Gastrocnemius medialis (tissue), 4 donors: ENCODE data around the gene ZBTB43. TPM values are rescaled to one million over a fixed set of nuclear protein-coding genes. Genes with fewer than 3 reads are reported as not detected.
A peak's percentile ranks its signal among the peaks of the same experiment; 100 is the strongest.

Experiments used
- ATAC-seq, 2 donors: fragments of 150-250 bp; one replicate each; pipeline ENCODE4 v1.9.1; 2016
- DNase-seq, 2 donors: peaks; one replicate each; pipeline ENCODE4 v3.0.0-alpha.2; 2019
- H3K27ac ChIP-seq, 4 donors: fragments of 200-600 bp; sonication (generic); 1 replicate in 1 of 4; 2 replicates in 3 of 4; pipeline ENCODE4 v1.5.1; 2016 to 2018; ENCODE audit warnings: mild to moderate bottlenecking in 2 of 4, moderate library complexity in 1 of 4
- H3K27me3 ChIP-seq, 3 donors: fragments of 200-600 bp; sonication (generic) in 2 of 3; 1 replicate in 1 of 3; 2 replicates in 2 of 3; pipeline versions ENCODE4 v1.5.1 to v1.6.0; 2016 to 2019; ENCODE audit warnings: mild to moderate bottlenecking in 1 of 3, moderate library complexity in 1 of 3
- H3K36me3 ChIP-seq, 2 donors: fragments of 200-600 bp; sonication (generic) in 1 of 2; one replicate each; pipeline ENCODE4 v1.5.1; 2017 to 2018
- H3K4me1 ChIP-seq, 2 donors: fragments of 200-600 bp; sonication (generic) in 1 of 2; one replicate each; pipeline ENCODE4 v1.5.1; 2016 to 2017; ENCODE audit warnings: mild to moderate bottlenecking in 2 of 2
- H3K4me3 ChIP-seq, 4 donors: fragments of 200-600 bp; sonication (generic) in 3 of 4; 1 replicate in 1 of 4; 2 replicates in 3 of 4; pipeline ENCODE4 v1.5.1; 2016 to 2019; ENCODE audit warnings: mild to moderate bottlenecking in 2 of 4
- H3K9me3 ChIP-seq, 3 donors: fragments of 200-600 bp; sonication (generic) in 2 of 3; 1 replicate in 1 of 3; 2 replicates in 2 of 3; pipeline ENCODE4 v1.5.1; 2016 to 2019
- POLR2A ChIP-seq, 2 donors: fragments of 450-650 bp; IDR thresholded peaks; one replicate each; pipeline ENCODE4 v1.6.1; 2017; ENCODE audit warnings: antibody characterized with exemption in 2 of 2, mild to moderate bottlenecking in 2 of 2, moderate library complexity in 2 of 2
- in situ Hi-C, 4 donors: fragments of 200-750 bp; cut with MboI; loops; one replicate each; pipeline versions ENCODE4 v1.15.0 to v1.8.0; 2017; ENCODE audit warnings: low sequenced_read_pairs in 4 of 4
- intact Hi-C: fragments of 100-400 bp; cut with DNase I; formaldehyde crosslinking; loops from one replicate; pipeline ENCODE4 v1.15.1; 2023; ENCODE audit warnings: low total_unique reads
- total RNA-seq, 4 donors: library from RNA; depleted of rRNA; stranded (reverse); fragments of >200 nt; gene quantifications; one replicate each; pipeline versions ENCODE4 v1.1.0 to v1.2.3, GENCODE V29; 2016
- TF ChIP-seq, protein P1 (sequence below), 5 experiments: fragments of 450-650 bp in 3 of 5; fragments of 200-600 bp in 2 of 5; sonication (generic) in 2 of 5; IDR thresholded peaks in 4 of 5; conservative IDR thresholded peaks in 1 of 5; 1 replicate in 4 of 5; 2 replicates in 1 of 5; pipeline ENCODE4 v1.5.1; 2016 to 2019; ENCODE audit warnings: antibody characterized with exemption in 5 of 5, mild to moderate bottlenecking in 3 of 5, moderate library complexity in 3 of 5

Gene ZBTB43
- total RNA-seq, 4 donors from 2014 or later: 44.9 to 65.2 (median 60.0) TPM

DNA sequence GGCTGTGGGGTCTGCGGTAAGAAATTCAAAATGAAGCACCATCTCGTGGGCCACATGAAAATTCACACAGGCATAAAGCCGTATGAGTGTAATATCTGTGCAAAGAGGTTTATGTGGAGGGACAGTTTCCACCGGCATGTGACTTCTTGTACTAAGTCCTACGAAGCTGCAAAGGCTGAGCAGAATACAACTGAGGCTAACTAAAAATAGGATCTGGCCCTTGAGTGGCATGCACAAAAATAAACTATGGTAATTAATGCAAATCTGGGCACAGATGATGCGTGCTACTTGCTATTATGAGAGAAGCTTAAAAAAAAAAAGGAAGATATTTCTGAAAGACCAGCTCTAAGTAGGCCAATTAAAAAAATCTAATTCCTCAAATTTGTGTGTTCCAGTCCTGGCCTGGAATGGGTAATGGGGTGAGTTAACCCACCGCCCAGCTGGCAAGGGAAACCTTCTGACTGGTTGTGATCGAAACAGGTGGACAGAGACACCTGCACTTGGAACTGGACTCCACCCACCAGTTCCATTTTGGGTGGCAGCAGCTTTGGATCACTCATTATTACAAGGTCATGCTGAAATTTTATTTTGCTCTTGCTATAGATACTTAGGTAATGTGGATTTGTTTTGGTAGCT, 29.0 kb downstream of the ZBTB43 start:
- no peak for DNase-seq
- in situ Hi-C loops (no loop called here), intact Hi-C loops (no loop called here)
- Histone ChIP-seq H3K36me3 (peaks cover 0 to 61% of the 10 kb centered on the region in 2 donors), H3K27ac (peak overlapping the region; percentile 51 to 70 (median 59)), H3K9me3 (no peaks in the 10 kb centered on the region), H3K4me1 (peaks cover 62 to 88% of the 10 kb centered on the region in 2 donors), H3K4me3 (peak overlapping the region in 2 of 4 donors; percentile 5 to 21), H3K27me3 (no peaks in the 10 kb centered on the region)
- peak; percentile 41 to 74 for ATAC-seq
- no peak for TF ChIP-seq POLR2A (IDR thresholded peaks at IDR 0.05)
- TF ChIP-seq, protein P1, sequence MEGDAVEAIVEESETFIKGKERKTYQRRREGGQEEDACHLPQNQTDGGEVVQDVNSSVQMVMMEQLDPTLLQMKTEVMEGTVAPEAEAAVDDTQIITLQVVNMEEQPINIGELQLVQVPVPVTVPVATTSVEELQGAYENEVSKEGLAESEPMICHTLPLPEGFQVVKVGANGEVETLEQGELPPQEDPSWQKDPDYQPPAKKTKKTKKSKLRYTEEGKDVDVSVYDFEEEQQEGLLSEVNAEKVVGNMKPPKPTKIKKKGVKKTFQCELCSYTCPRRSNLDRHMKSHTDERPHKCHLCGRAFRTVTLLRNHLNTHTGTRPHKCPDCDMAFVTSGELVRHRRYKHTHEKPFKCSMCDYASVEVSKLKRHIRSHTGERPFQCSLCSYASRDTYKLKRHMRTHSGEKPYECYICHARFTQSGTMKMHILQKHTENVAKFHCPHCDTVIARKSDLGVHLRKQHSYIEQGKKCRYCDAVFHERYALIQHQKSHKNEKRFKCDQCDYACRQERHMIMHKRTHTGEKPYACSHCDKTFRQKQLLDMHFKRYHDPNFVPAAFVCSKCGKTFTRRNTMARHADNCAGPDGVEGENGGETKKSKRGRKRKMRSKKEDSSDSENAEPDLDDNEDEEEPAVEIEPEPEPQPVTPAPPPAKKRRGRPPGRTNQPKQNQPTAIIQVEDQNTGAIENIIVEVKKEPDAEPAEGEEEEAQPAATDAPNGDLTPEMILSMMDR (IDR thresholded peaks at IDR 0.05 in 4 of 5, conservative IDR thresholded peaks at IDR 0.05 in 1 of 5): no peak

DNA sequence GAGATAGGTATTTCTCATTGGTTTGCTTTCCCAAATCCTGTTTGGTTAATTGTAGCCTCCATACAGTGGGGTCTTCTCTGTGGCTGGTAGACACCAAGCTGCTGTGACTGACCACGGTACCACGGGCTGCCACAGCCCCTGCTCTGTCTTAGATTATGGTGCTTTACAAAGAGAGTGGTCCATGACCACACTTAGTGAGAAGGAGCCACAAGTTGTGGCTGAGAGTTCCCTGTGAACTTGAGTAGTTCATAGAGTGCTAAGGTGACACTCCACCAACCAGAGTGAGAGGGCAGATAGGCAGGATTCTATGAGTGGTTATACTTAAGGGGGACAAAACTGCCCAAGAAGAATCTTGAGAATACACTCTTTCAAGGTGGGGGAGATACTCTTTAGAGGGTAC, 29.8 kb downstream of the ZBTB43 start:
- intact Hi-C loops (no loop called here), in situ Hi-C loops (no loop called here)
- Histone ChIP-seq H3K4me3 (no peak overlapping the region), H3K9me3 (no peaks in the 10 kb centered on the region), H3K27me3 (no peaks in the 10 kb centered on the region), H3K4me1 (peaks cover 61 to 88% of the 10 kb centered on the region in 2 donors), H3K36me3 (peaks cover 0 to 68% of the 10 kb centered on the region in 2 donors), H3K27ac (peak overlapping the region; percentile 51 to 70 (median 59))
- TF ChIP-seq, protein P1 (IDR thresholded peaks at IDR 0.05 in 4 of 5, conservative IDR thresholded peaks at IDR 0.05 in 1 of 5): no peak
- no peak for TF ChIP-seq POLR2A (IDR thresholded peaks at IDR 0.05)
- ATAC-seq (no peak), DNase-seq (no peak)

DNA sequence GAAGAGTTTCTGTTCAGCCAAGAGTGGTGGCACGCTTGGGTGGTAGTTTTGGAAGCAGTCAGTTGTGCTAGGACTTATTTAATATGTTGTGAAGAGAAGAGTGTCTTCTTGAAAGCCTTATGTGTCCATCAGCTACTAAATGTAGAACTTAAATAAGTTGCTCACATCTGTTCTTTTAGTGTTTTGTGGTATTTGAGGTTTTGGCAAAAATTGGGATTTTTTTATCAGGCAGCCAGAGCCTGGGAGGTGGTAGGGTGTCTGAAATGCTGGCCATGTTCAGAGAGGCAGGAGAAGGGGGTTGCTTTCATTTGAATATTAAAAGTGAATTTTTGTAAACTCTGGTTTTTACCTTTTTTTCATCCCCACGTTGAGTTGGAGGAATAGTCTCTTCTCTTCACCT, 31.4 kb downstream of the ZBTB43 start:
- ATAC-seq: no peak
- intact Hi-C loops: no loop called here
- H3K9me3 ChIP-seq: no peaks in the 10 kb centered on the region

DNA sequence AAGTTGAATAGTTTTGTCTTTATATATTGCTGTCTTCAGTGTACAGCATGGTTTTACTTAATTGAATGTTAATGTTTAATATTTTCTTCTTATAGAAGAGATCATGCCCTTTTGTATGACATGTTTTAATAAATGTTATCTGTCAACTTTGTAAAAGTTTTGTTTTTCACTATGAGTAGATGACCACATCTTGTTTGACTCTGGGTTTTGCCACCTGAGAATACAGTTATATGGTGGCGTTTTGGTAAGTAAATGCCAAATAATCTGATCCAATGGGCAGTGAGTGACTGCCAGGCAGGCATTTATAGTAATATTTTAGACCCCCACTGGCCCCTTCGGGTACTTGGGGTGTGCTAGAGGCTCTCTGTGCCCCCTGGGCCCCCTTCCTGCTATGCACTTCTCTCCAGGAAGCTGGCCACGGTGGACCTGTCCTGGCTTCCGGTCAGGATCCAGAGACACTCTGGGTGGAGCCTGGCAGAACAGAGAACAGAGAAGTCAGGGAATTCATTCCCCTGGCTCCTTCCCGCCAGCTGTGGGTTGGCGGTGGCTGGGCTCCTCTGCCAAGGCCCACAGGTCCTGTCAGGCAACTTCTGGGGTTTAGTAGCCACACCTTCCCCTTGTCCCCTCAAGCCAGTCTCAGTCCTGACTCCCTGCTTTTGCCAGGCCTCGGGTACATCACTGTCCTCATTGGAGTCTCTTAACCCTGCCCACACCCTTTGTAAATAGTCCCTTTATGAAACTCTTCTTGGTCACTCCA, 33.4 kb downstream of the ZBTB43 start:
- Histone ChIP-seq H3K4me1 (peaks cover 72 to 82% of the 10 kb centered on the region in 2 donors), H3K4me3 (no peak overlapping the region), H3K36me3 (peaks cover 0 to 38% of the 10 kb centered on the region in 2 donors), H3K27me3 (no peaks in the 10 kb centered on the region), H3K27ac (peak overlapping the region in 1 of 4 donors; percentile 51), H3K9me3 (no peaks in the 10 kb centered on the region)
- TF ChIP-seq, protein P1 (IDR thresholded peaks at IDR 0.05 in 4 of 5, conservative IDR thresholded peaks at IDR 0.05 in 1 of 5): no peak
- no peak for TF ChIP-seq POLR2A (IDR thresholded peaks at IDR 0.05)
- DNase-seq (no peak), ATAC-seq (no peak)
- in situ Hi-C loops (no loop called here), intact Hi-C loops (no loop called here)

More for the DNA sequence above, 31.4 kb downstream of the ZBTB43 start:
- Histone ChIP-seq H3K4me1 (peaks cover 72 to 85% of the 10 kb centered on the region in 2 donors), H3K4me3 (no peak overlapping the region), H3K27me3 (no peaks in the 10 kb centered on the region), H3K27ac (peak overlapping the region in 2 of 4 donors; percentile 40 to 70), H3K36me3 (peaks cover 0 to 56% of the 10 kb centered on the region in 2 donors)
- no peak for DNase-seq
- TF ChIP-seq POLR2A (IDR thresholded peaks at IDR 0.05): no peak
- TF ChIP-seq, protein P1 (IDR thresholded peaks at IDR 0.05 in 4 of 5, conservative IDR thresholded peaks at IDR 0.05 in 1 of 5): no peak
- in situ Hi-C loops: no loop called here
